NCI-H1105 (cell line): Measurements from ENCODE around the gene SLC51A.
"Not testable (repeated sequence)": the region's sequence is repeated elsewhere in the genome, so short reads cannot be mapped to it uniquely, and the experiment has no call there.

Experiments
- DNase-seq: peaks from one replicate; lab custom pipeline; 2025; lab: John Stamatoyannopoulos, UW

The SLC51A gene

DNA sequence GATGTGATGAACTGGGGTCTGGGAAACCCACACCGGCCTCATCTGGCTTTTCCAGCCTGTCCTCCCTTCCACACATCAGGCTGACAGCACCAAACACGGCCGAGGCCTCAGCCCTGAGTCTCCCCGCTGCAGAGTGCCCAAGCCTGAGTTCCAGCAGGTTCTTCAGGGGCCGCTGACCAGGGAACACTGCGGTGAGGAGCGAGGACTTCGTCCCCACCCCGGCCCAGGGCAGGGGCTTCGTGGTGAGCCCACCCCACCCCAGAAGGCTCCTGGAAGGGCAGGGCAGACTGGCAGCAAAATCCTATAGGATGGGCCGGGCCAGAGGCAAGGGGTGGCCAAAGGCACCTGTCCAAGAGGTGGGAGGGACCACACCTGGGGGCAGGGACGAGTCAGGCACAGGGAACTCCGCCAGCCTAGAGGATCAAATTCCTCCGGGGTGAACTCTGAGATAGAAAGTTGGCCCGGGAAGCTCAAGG is at the start of gene SLC51A:
Gene SLC51A, plus strand, starts transcription at position 446 of the 476 bp plus-strand sequence. CDS start 179 bp downstream, outside the sequence.
- DNase-seq, result no peak

DNA sequence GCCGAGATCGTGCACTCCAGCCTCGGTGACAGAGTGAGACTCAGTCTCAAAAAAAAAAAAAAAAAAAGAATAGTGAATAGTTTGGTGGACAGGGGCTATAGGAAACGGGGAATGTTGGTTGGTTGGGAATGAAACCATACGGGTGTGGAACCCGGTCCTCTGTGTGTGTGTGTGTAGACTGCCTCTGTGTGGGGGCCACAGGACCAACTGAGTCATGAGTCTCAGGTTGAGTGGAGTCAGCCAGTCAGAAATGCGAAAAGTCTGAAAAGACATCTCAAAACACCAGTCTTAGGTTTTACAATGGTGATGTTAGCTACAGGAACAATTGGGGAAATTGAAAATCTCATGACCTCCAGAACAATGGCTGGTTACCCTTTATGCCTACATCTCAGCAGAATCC is 49.6 kb upstream of the SLC51A start:
- DNase-seq, result no peak

DNA sequence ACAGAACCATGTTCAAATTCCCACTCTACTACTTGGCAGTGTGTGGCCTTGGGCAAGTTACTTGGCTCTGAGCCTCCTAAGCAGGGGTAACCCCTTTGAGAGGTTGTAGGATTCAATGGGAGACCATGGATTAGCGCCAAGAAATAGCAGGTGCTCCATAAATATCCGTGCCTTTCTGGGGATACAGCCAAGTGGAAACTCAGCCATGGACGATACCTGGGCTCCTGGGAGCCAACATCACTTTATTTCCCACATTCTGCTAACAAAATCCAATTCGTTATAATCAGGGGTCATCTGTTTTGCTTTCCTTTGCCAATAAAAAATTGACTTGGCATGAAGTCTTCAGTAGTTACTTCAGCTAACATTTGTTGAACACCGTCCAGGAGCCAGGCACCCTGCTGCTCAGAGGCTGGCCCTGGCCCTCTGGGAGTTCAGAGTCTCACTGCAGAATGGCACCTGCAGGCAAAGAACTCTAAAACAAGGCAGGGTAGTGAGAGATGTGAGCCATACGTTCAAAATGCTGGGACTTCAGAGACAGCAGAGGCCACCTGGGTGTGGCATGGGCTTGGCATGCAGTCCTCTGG is 47.4 kb upstream of the SLC51A start:
- peak; percentile 100 for DNase-seq

DNA sequence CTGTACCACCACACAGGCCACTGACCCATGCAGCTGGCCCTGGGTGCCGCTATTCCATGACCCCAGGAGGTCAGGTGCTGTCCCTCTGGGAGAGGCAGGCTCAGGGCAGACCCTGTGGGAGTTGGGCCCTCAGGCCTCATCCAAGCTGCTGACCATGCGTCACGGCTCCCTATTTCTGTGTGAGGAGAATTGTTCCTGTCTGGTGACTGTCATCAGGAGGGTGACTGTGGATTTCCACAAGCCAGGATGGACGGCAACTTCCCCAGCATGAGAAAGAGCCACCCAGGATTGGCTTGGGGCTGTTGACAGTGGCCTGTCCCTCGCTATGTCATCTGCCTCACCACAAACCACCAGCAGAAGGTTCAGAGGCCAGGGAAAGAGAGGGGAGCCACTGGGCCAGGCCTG is 46.5 kb upstream of the SLC51A start:
- no peak for DNase-seq

- not testable (repeated sequence) for DNase-seq
Measured at GRCh38 chr3:196170296-196170695, 46.0 kb upstream of the SLC51A start.

GRCh38 chr3:196174652-196175051 is 41.7 kb upstream of the SLC51A start:
- no peak for DNase-seq

DNA sequence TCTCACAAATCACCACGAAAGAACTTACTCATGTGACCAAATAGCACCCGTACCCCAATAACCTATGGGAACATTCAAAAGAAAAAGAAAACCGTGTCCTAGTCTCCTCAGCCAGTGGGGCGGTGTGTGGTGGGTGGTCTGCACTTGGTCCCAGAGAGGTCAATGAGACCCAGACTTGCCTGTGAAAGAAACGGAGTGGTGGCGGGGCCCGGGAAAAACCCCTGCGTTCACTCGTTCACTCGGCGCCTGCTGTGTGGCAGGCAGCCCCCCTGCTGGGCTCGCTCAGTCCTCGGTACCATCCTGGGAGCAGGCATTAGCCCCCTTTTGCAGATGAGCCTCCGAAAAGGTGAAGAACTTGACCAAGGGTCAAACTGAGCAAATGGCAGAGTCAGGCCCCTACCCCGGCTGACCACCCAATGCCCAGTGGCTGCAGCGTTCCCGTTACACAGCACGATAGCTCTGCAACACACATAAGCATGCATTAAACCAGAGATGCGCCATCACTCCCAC is 41.2 kb upstream of the SLC51A start:
- no peak for DNase-seq

DNA sequence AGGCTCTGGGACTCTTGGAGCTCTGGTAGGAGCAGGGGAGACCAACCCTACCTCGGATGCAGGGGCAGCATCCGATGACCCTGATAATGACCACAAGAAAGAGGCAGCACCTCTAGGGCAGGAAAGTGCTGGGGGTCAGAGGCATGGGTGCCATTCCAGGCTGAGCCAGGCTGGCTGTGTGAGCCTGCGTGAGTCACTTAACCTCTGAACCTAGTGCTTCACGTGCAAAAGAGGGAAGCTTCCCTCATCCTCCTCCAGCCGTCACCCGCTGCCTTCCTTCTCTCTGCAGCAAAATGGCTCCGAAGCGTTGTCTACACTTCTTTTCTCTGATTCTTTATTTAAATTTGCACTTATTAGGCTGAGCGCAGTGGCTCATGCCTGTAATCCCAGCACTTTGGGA is 40.6 kb upstream of the SLC51A start:
- no peak for DNase-seq

DNA sequence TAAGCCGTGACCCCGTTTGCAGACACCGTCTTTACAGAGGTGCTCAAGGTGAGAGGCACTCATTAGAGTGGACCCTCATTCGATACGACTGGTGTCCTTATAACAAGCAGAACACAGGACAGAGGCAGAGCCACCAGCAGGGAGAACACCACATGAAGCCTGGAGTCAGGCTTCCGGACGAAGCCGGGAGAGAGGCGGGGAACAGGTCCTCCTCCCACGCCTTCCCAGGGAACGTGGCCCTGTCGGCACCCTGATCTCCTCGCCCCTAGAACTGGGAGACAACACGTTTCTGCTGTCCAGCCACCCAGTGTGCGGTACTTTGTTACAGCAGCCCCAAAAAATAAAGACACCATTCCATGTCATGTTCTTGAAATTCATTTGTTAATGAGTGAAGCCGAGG is 38.8 kb upstream of the SLC51A start:
- no peak for DNase-seq

- no peak for DNase-seq
Measured at GRCh38 chr3:196177967-196178366, 38.4 kb upstream of the SLC51A start.

DNA sequence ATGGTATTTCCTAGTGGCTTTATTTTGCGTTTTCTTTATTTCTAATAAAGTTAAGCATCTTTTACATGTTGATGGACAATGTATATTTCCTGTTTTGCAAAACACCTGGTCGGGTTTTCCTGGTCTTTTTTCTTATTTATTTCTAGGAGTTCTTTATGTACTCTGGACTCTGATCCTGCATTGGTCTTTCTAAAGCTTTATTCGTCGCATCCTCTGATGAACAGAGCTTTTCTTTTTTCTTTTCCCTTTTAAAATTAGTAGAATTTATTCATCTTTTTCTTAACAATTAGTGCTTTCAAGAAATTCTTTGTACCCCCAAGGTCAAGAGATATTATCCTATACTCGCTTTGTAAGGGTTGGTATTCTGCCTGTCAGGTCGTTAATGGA is 37.3 kb upstream of the SLC51A start:
- DNase-seq, result no peak

GRCh38 chr3:196179380-196180308 is 36.7 kb upstream of the SLC51A start:
- no peak for DNase-seq

GRCh38 chr3:196180346-196180745 is 36.0 kb upstream of the SLC51A start:
- no peak for DNase-seq

DNA sequence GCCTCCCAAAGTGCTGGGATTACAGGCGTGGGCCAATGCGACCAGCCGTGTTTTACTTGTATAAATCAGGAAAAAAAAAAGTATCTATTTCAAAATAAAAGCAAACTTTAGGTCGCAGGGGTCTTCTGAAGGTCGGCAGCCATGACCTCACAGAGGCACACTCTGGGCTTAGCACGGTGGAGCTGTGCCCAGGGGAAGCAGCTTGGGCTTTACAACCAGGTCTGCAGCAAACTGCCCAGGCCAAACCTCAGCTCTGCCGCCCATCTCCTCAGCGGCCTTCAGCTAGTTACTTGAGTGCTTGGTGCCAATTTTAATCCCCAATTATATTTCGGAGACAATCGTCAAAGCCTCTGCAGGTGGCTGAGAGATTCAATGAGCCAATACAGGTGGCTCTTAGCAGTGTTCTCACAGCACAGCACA is 35.2 kb upstream of the SLC51A start:
- DNase-seq, result peak; percentile 50

DNA sequence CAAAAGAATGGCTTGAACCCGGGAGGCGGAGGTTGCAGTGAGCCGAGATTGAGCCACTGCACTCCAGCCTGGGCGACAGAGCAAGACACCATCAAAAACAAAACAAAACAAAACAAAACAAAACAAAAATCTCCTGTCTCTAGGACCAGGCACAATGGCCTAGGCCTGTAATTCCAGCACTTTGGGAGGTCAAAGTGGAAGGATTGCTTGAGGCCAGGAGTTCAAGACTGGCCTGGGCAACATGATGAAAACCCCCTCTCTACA is 32.2 kb upstream of the SLC51A start:
- not testable (repeated sequence) for DNase-seq

- DNase-seq, result no peak
Measured at GRCh38 chr3:196184881-196185280, 31.5 kb upstream of the SLC51A start.

DNA sequence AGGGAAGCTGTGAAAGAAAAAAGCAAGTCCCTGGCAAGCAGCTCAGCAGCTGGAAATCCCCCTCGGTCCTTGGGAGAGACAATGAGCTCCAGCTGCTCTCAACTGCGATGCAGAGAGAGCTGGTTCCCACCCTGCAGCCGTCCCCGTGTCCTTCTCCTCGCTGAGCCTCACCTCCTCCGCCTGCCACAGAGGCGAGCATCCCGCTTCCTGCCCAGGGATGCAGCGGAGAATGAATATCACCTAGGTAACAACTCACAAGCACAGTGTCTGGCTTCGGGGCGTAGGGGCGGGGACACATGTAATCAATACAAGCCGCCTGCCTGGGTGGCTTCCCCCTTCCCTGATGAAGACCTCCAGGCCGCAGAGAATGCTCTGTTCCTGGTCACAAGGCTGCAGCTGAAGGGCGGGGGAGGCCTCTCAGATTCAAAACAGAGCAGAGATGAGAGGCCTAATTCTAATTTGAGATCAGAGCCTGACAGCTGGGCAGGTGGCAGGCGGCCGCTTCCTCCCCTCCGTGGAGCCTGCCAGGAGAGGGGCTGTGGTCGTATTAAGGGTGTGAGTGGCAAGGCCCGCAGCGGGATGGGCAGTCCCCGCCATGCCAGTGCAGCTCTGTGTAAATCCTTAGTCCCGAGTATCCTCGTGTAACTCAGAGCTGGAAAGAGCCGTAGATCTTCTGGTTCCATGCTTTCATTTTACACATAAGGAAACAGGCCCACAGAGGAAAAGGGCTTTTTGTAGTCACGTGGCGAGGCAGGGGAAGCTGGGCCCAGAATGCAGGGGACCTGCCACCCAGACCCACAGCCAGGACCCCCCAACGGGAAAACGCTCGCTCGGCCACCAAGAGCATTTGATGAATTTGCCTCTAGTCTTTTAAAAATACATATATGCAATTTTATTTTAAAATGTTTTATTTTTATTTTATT is 29.4 kb upstream of the SLC51A start:
- peak; percentile 88 for DNase-seq

DNA sequence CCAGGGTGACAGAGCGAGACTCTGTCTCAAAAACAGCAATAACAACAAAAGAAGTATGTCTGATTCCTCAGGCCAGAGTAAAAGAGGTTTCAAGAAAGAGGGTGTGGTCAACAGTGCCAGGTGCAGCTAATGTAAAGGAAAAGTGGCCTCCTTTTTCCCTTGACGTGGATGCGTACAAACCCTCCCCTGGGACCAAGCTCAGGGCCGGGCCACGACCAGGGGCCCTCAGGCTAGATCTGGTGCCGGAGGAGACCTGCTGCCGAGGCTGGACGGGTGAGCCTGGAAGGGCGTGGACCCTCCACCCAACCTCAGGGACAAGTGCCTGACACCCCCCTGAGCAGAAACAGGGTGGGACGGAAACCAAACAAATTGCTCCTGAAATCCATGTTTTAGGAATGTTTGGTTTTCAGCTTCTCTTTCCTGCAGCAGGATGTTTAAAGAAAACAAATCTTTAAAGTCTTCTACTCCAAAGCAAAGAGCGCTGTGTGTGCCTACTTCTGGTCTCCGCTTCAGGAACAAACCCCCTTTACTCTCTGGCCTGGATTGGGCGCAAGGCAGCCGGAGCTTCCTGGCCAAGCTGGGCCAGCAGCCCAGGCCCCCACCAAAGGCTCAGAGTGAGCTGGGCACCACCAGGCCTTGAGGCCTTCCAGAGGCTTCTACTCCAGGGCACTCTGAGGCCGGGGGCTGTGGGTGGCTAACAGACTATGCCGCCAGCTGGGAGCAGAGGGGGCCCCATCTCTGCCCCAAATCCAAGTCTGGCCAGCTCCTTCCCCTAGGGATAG is 26.6 kb upstream of the SLC51A start:
- no peak for DNase-seq

DNA sequence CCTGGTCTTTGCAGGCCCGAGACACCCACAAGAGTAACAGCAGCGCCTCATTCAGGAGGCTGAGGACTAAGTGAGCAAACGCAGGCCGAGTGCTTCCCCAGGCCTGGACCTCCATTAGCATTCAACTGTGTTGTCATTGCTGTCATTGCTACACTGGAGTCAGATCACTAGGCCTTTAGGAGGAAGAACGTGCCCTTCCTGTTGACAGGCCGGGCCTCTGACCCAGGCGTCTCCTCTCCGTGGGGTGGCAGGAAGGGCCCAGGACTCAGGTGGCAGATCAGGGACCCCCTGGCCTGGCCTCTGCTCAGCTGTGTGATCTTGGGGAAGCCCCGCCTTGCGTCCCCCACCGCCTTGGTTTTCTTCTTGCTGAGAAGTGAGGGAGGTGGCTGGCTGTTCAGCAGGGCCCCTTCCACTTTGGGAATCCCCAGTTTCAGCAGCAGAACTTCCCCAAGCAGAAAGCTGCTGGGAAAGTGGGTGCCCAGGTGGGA is 24.3 kb upstream of the SLC51A start:
- no peak for DNase-seq

GRCh38 chr3:196192524-196193051 is 23.7 kb upstream of the SLC51A start:
- no peak for DNase-seq

DNA sequence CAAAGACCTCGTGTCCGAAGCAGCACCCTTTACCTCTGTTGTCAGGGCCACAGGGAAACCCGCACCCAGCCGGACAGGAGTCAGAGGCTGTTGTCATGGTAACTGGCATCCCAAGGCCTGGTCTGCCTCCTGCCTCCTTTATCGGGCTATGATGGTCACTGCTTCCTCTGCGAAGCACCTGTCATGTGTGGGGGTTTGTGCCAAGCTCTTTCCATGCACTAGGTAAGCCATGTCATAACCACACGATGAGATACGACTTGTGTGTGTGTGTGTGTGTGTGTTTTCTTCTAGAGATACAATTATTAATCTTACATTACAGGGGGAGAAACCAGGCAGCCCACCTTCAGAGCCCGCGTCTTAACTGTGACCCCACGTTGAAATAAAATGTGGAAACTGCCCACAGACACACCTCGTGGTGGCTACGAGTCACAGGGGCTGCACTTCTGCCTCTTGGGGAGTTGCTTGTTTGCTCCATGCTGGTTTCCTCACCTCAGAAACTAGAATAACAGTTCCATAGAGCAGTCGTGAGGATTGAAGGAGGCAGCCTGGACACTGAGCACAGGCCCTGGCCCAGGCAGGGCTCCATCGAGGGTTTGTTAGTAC is 23.1 kb upstream of the SLC51A start:
- DNase-seq, result no peak
